ENCODE data around the gene BIRC2. TPM values are rescaled to one million over a fixed set of nuclear protein-coding genes. Genes with fewer than 3 reads are reported as not detected.

BIRC2 gene
- total RNA-seq, 1 experiment from 2014 or later, result 32.6 TPM

DNA sequence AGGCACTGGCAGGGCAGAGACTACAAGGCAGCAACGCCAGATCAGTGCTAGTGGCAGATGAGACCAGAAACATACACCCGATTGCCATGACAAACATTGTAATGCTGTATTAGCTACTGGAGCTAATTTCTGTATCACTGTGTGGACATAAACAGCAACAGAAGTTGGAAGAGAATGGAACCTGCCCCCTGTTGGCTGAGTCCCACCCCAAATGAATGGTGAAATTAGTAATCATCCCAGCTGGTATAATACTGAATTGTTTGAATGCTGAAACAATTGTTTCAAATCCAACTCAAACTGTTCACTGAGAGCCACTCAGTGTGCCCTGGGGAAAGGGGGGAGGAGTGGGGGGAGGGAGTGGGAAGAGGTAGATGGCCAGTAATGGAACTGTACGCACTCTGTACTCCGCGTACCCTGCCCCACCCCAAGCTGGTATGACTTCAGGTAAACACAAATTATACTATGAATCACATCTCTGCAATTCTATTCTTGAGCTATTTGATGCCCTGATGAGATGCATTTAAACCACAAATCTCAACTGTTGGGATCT is 40.9 kb upstream of the BIRC2 start:
- H3K36me3 ChIP-seq (ENCODE audit: control insufficient read depth in 1 of 2, insufficient read depth in 2 of 2, low read length in 2 of 2), result no peaks in the 10 kb centered on the region
- peak overlapping the region; percentile 74 for H3K4me2 ChIP-seq (ENCODE audit: low read length)
- no peaks in the 10 kb centered on the region for H4K20me1 ChIP-seq (ENCODE audit: insufficient read depth)
- peak overlapping the region; percentile 15; the same call in 1 of the 2 replicates for H3K9ac ChIP-seq (ENCODE audit: low read length)
- peak overlapping the region; percentile 18 to 47 for H3K4me3 ChIP-seq (replicated peaks in 1 of 2; ENCODE audit: low read depth in 1 of 2, low read length in 2 of 2)
- H3K27ac ChIP-seq (ENCODE audit: low read depth, low read length), result no peak overlapping the region
- no peaks in the 10 kb centered on the region for H3K79me2 ChIP-seq (ENCODE audit: insufficient read depth, low read length)
- no peaks in the 10 kb centered on the region for H3K9me2 ChIP-seq (ENCODE audit: insufficient read depth)
- ATAC-seq (peak; percentile 81), DNase-seq (ENCODE audit: low read depth, low spot score) (no peak)
- H3K4me1 ChIP-seq (ENCODE audit: control insufficient read depth in 1 of 2, insufficient read depth in 2 of 2, low read length in 2 of 2), result peaks cover 9 to 25% of the 10 kb centered on the region in 2 experiments
- TF ChIP-seq, protein P1, sequence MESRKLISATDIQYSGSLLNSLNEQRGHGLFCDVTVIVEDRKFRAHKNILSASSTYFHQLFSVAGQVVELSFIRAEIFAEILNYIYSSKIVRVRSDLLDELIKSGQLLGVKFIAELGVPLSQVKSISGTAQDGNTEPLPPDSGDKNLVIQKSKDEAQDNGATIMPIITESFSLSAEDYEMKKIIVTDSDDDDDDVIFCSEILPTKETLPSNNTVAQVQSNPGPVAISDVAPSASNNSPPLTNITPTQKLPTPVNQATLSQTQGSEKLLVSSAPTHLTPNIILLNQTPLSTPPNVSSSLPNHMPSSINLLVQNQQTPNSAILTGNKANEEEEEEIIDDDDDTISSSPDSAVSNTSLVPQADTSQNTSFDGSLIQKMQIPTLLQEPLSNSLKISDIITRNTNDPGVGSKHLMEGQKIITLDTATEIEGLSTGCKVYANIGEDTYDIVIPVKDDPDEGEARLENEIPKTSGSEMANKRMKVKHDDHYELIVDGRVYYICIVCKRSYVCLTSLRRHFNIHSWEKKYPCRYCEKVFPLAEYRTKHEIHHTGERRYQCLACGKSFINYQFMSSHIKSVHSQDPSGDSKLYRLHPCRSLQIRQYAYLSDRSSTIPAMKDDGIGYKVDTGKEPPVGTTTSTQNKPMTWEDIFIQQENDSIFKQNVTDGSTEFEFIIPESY (IDR thresholded peaks at IDR 0.05; ENCODE audit: extremely low read depth, insufficient replicate concordance, low read length), result no peak
- TF ChIP-seq JUND (IDR thresholded peaks at IDR 0.05) (no peak), EZH2phosphoT487 (IDR thresholded peaks at IDR 0.05; ENCODE audit: borderline replicate concordance) (no peak), ZFX (IDR thresholded peaks at IDR 0.05) (no peak), RAD21 (IDR thresholded peaks at IDR 0.05; ENCODE audit: low read depth) (peak; percentile 16; the same call in 1 of the 2 replicates), SP1 (IDR thresholded peaks at IDR 0.05; ENCODE audit: low read depth) (peak; percentile 16)
- TF ChIP-seq, protein P2, sequence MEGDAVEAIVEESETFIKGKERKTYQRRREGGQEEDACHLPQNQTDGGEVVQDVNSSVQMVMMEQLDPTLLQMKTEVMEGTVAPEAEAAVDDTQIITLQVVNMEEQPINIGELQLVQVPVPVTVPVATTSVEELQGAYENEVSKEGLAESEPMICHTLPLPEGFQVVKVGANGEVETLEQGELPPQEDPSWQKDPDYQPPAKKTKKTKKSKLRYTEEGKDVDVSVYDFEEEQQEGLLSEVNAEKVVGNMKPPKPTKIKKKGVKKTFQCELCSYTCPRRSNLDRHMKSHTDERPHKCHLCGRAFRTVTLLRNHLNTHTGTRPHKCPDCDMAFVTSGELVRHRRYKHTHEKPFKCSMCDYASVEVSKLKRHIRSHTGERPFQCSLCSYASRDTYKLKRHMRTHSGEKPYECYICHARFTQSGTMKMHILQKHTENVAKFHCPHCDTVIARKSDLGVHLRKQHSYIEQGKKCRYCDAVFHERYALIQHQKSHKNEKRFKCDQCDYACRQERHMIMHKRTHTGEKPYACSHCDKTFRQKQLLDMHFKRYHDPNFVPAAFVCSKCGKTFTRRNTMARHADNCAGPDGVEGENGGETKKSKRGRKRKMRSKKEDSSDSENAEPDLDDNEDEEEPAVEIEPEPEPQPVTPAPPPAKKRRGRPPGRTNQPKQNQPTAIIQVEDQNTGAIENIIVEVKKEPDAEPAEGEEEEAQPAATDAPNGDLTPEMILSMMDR (IDR thresholded peaks at IDR 0.05 in 2 of 3, conservative IDR thresholded peaks at IDR 0.05 in 1 of 3; ENCODE audit: borderline replicate concordance in 1 of 3, insufficient read depth in 1 of 3, low read depth in 2 of 3, low read length in 2 of 3), result peak in 2 of 3 experiments; percentile 51 to 59; a peak in 4 of 6 replicates
- TF ChIP-seq, protein P3, sequence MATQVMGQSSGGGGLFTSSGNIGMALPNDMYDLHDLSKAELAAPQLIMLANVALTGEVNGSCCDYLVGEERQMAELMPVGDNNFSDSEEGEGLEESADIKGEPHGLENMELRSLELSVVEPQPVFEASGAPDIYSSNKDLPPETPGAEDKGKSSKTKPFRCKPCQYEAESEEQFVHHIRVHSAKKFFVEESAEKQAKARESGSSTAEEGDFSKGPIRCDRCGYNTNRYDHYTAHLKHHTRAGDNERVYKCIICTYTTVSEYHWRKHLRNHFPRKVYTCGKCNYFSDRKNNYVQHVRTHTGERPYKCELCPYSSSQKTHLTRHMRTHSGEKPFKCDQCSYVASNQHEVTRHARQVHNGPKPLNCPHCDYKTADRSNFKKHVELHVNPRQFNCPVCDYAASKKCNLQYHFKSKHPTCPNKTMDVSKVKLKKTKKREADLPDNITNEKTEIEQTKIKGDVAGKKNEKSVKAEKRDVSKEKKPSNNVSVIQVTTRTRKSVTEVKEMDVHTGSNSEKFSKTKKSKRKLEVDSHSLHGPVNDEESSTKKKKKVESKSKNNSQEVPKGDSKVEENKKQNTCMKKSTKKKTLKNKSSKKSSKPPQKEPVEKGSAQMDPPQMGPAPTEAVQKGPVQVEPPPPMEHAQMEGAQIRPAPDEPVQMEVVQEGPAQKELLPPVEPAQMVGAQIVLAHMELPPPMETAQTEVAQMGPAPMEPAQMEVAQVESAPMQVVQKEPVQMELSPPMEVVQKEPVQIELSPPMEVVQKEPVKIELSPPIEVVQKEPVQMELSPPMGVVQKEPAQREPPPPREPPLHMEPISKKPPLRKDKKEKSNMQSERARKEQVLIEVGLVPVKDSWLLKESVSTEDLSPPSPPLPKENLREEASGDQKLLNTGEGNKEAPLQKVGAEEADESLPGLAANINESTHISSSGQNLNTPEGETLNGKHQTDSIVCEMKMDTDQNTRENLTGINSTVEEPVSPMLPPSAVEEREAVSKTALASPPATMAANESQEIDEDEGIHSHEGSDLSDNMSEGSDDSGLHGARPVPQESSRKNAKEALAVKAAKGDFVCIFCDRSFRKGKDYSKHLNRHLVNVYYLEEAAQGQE (IDR thresholded peaks at IDR 0.05; ENCODE audit: low read depth), result no peak
- TF ChIP-seq, protein P4, sequence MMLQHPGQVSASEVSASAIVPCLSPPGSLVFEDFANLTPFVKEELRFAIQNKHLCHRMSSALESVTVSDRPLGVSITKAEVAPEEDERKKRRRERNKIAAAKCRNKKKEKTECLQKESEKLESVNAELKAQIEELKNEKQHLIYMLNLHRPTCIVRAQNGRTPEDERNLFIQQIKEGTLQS (IDR thresholded peaks at IDR 0.05), result no peak
- ChIA-PET CTCF (interaction anchor here (0.8 to 1.9 kb wide), 7 partner anchors 10 to 360 kb away, joined by 3 to 21 read pairs (median 4); no protein-coding TSS in a partner anchor), RAD21 (ENCODE audit: low non-redundant PET in 1 of 2, low total read pairs in 2 of 2, uncharacterized antibody in 2 of 2, unreplicated experiment in 2 of 2) (interaction anchor here (0.7 to 1.2 kb wide), 2 partner anchors 12 to 36 kb away, joined by 3 to 5 read pairs; no protein-coding TSS in a partner anchor), POLR2A (interaction anchor here (1.4 kb wide), 1 partner anchor 36 kb away, joined by 3 read pairs; no protein-coding TSS in a partner anchor)
- H3K27me3 ChIP-seq (ENCODE audit: insufficient read depth, low read length), result no peaks in the 10 kb centered on the region
- intact Hi-C loops (cut with micrococcal nuclease), result no loop called here
- no peaks in the 10 kb centered on the region; a peak in 1 of 4 replicates for H3K9me3 ChIP-seq (ENCODE audit: control insufficient read depth in 1 of 2, insufficient read depth in 1 of 2, low read depth in 1 of 2, low read length in 2 of 2)
- BruUV-seq (replicated peaks), result no TSS peak
- H2AFZ ChIP-seq (ENCODE audit: low read depth, low read length, poor library complexity, severe bottlenecking), result peak overlapping the region; percentile 95

Measured in HCT116 (cell line).